Neural cell (in vitro differentiated cells): ENCODE data around the gene ADPRS. TPM values are rescaled to one million over a fixed set of nuclear protein-coding genes. Genes with fewer than 3 reads are reported as not detected.

Source experiments
- H2AFZ ChIP-seq: fragments of 200-600, 300-800 bp; sonication (generic), shearing (Covaris generic); 2 replicates; pipeline ENCODE4 v1.6.0; 2014; ENCODE audit warnings: low read depth, mild to moderate bottlenecking, antibody characterized with exemption, low read length, moderate library complexity
- H3F3A ChIP-seq: fragments of 200-600 bp; shearing (Covaris generic); 2 replicates; pipeline ENCODE4 v1.6.1; 2016; ENCODE audit warnings: mild to moderate bottlenecking, moderate library complexity, mixed read lengths, antibody characterized with exemption, low read length; ENCODE audit not compliant: insufficient read depth, poor library complexity, severe bottlenecking
- H3K27ac ChIP-seq: fragments of 200-600, 300-800 bp; sonication (generic), shearing (Covaris generic); 2 replicates; pipeline ENCODE4 v1.5.1; 2014; ENCODE audit warnings: mild to moderate bottlenecking, low read length, moderate library complexity
- H3K27me3 ChIP-seq: fragments of 300-800, 200-600 bp; sonication (generic), shearing (Covaris generic); 2 replicates; pipeline ENCODE4 v1.6.0; 2014; ENCODE audit warnings: mild to moderate bottlenecking, low read depth, low read length, moderate library complexity; ENCODE audit not compliant: insufficient read depth
- H3K36me3 ChIP-seq: fragments of 300-800, 200-600 bp; sonication (generic), shearing (Covaris generic); 2 replicates; pipeline ENCODE4 v1.5.1; 2014; ENCODE audit warnings: mild to moderate bottlenecking, antibody characterized with exemption, low read length, moderate library complexity; ENCODE audit not compliant: insufficient read depth
- H3K4me2 ChIP-seq: fragments of 300-800, 200-600 bp; sonication (generic), shearing (Covaris generic); 2 replicates; pipeline ENCODE4 v1.6.0; 2014; ENCODE audit warnings: mild to moderate bottlenecking, low read length
- H3K4me3 ChIP-seq: fragments of 300-800, 200-600 bp; sonication (generic), shearing (Covaris generic); 2 replicates; pipeline ENCODE4 v1.5.1; 2014; ENCODE audit warnings: mild to moderate bottlenecking, low read length, moderate library complexity
- H3K79me2 ChIP-seq: fragments of 200-600 bp; shearing (Covaris generic); replicated peaks from 2 replicates; pipeline ENCODE4 v1.6.0; 2014; ENCODE audit warnings: mild to moderate bottlenecking, low read length, moderate library complexity; ENCODE audit not compliant: insufficient read depth
- H3K9ac ChIP-seq: fragments of 300-800, 200-600 bp; sonication (generic), shearing (Covaris generic); 2 replicates; pipeline ENCODE4 v1.6.1; 2016; ENCODE audit warnings: mild to moderate bottlenecking, low read length, mixed read lengths
- H3K9me2 ChIP-seq: fragments of 200-600 bp; shearing (Covaris generic); 2 replicates; pipeline ENCODE4 v1.6.1; 2016; ENCODE audit warnings: mild to moderate bottlenecking, low read length, mixed read lengths; ENCODE audit not compliant: insufficient read depth
- H3K9me3 ChIP-seq: fragments of 200-600, 300-800 bp; sonication (generic), shearing (Covaris generic); 2 replicates; pipeline ENCODE4 v1.6.1; 2016; ENCODE audit warnings: mild to moderate bottlenecking, mixed run types, low read length, moderate library complexity, mixed read lengths
- H4K20me1 ChIP-seq: fragments of 200-600 bp; shearing (Covaris generic); 2 replicates; pipeline ENCODE4 v1.6.1; 2016; ENCODE audit warnings: mild to moderate bottlenecking, mixed run types; ENCODE audit not compliant: insufficient read depth
- EP300 ChIP-seq: fragments of 450-650 bp; conservative IDR thresholded peaks from 2 replicates; pipeline ENCODE4 v1.6.1; 2014; ENCODE audit warnings: antibody characterized with exemption, mild to moderate bottlenecking, moderate library complexity; ENCODE audit not compliant: poor library complexity, severe bottlenecking
- EZH2 ChIP-seq: fragments of 200-600, 300-800 bp; shearing (Covaris generic), sonication (generic); IDR thresholded peaks from 2 replicates; pipeline ENCODE4 v1.6.1; 2014; ENCODE audit warnings: antibody characterized with exemption, low read length, borderline replicate concordance, mild to moderate bottlenecking; ENCODE audit not compliant: insufficient read depth, poor library complexity, severe bottlenecking
- MXI1 ChIP-seq: fragments of 450-650 bp; conservative IDR thresholded peaks from 2 replicates; pipeline ENCODE4 v1.6.1; 2014; ENCODE audit warnings: antibody characterized with exemption, mild to moderate bottlenecking; ENCODE audit not compliant: poor library complexity, severe bottlenecking
- POLR2AphosphoS5 ChIP-seq: IDR thresholded peaks from 2 replicates; pipeline ENCODE4 v1.6.1; 2012
- RAD21 ChIP-seq: fragments of 450-650 bp; conservative IDR thresholded peaks from 2 replicates; pipeline ENCODE4 v1.6.1; 2014; ENCODE audit warnings: antibody characterized with exemption, mild to moderate bottlenecking, moderate library complexity
- SMC3 ChIP-seq: fragments of 450-650 bp; conservative IDR thresholded peaks from 2 replicates; pipeline ENCODE4 v1.6.1; 2014; ENCODE audit warnings: antibody characterized with exemption, mild to moderate bottlenecking, moderate library complexity; ENCODE audit not compliant: poor library complexity
- TAF1 ChIP-seq: IDR thresholded peaks from 2 replicates; pipeline ENCODE4 v1.6.1; 2012; ENCODE audit warnings: low read depth
- polyA plus RNA-seq: library from polyadenylated mRNA; depleted of rRNA; stranded (reverse); fragments of >200 nt; gene quantifications from 2 replicates; pipeline ENCODE4 v1.2.3, GENCODE V29; 2014
- TF ChIP-seq, protein P1 (sequence below): fragments of 450-650 bp; IDR thresholded peaks from 2 replicates; pipeline ENCODE4 v1.5.1; 2014; ENCODE audit warnings: antibody characterized with exemption, mild to moderate bottlenecking, moderate library complexity; ENCODE audit not compliant: poor library complexity, severe bottlenecking
- TF ChIP-seq, protein P2 (sequence below): IDR thresholded peaks from 2 replicates; pipeline ENCODE4 v1.6.1; 2012; ENCODE audit warnings: borderline replicate concordance

Gene ADPRS
- polyA plus RNA-seq, 1 donor from 2014 or later: 66.7 TPM

DNA sequence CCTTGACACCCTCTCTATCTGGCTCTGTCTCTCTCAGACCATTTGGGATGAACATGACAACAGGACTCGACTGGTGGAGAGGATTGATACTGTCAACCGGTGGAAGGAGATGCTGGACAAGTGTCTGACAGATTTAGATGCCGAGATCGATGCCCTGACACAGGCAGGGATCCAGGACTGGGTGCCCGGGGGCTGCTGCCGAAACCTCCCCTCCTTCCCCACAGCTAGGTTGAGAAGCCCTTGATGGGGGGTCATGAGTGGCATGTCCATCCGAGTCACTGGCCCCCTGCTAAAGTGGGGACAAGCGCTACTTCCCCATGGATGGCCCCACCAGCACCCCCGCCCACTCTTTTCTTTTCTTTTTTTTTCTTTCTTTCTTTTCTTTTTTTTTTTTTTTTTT, 3.6 kb upstream of the ADPRS start:
- TF ChIP-seq TAF1: no peak
- TF ChIP-seq, protein P1, sequence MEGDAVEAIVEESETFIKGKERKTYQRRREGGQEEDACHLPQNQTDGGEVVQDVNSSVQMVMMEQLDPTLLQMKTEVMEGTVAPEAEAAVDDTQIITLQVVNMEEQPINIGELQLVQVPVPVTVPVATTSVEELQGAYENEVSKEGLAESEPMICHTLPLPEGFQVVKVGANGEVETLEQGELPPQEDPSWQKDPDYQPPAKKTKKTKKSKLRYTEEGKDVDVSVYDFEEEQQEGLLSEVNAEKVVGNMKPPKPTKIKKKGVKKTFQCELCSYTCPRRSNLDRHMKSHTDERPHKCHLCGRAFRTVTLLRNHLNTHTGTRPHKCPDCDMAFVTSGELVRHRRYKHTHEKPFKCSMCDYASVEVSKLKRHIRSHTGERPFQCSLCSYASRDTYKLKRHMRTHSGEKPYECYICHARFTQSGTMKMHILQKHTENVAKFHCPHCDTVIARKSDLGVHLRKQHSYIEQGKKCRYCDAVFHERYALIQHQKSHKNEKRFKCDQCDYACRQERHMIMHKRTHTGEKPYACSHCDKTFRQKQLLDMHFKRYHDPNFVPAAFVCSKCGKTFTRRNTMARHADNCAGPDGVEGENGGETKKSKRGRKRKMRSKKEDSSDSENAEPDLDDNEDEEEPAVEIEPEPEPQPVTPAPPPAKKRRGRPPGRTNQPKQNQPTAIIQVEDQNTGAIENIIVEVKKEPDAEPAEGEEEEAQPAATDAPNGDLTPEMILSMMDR: no peak
- TF ChIP-seq EZH2: no peak
- TF ChIP-seq EP300: no peak
- TF ChIP-seq SMC3: no peak
- TF ChIP-seq RAD21: no peak
- TF ChIP-seq, protein P2, sequence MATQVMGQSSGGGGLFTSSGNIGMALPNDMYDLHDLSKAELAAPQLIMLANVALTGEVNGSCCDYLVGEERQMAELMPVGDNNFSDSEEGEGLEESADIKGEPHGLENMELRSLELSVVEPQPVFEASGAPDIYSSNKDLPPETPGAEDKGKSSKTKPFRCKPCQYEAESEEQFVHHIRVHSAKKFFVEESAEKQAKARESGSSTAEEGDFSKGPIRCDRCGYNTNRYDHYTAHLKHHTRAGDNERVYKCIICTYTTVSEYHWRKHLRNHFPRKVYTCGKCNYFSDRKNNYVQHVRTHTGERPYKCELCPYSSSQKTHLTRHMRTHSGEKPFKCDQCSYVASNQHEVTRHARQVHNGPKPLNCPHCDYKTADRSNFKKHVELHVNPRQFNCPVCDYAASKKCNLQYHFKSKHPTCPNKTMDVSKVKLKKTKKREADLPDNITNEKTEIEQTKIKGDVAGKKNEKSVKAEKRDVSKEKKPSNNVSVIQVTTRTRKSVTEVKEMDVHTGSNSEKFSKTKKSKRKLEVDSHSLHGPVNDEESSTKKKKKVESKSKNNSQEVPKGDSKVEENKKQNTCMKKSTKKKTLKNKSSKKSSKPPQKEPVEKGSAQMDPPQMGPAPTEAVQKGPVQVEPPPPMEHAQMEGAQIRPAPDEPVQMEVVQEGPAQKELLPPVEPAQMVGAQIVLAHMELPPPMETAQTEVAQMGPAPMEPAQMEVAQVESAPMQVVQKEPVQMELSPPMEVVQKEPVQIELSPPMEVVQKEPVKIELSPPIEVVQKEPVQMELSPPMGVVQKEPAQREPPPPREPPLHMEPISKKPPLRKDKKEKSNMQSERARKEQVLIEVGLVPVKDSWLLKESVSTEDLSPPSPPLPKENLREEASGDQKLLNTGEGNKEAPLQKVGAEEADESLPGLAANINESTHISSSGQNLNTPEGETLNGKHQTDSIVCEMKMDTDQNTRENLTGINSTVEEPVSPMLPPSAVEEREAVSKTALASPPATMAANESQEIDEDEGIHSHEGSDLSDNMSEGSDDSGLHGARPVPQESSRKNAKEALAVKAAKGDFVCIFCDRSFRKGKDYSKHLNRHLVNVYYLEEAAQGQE: no peak
- no peaks in the 10 kb centered on the region for H3K9me2 ChIP-seq
- H3K9ac ChIP-seq: peak overlapping the region; percentile 82
- no peaks in the 10 kb centered on the region for H4K20me1 ChIP-seq
- no peak overlapping the region for H3K4me2 ChIP-seq
- peak overlapping the region; percentile 80 for H3K4me3 ChIP-seq
- H2AFZ ChIP-seq: no peak overlapping the region
- no peaks in the 10 kb centered on the region for H3K36me3 ChIP-seq
- no peaks in the 10 kb centered on the region for H3K27me3 ChIP-seq
- peaks cover 9% of the 10 kb centered on the region for H3K79me2 ChIP-seq
- H3K27ac ChIP-seq: no peak overlapping the region
- H3K9me3 ChIP-seq: no peaks in the 10 kb centered on the region
- no peaks in the 10 kb centered on the region for H3F3A ChIP-seq

DNA sequence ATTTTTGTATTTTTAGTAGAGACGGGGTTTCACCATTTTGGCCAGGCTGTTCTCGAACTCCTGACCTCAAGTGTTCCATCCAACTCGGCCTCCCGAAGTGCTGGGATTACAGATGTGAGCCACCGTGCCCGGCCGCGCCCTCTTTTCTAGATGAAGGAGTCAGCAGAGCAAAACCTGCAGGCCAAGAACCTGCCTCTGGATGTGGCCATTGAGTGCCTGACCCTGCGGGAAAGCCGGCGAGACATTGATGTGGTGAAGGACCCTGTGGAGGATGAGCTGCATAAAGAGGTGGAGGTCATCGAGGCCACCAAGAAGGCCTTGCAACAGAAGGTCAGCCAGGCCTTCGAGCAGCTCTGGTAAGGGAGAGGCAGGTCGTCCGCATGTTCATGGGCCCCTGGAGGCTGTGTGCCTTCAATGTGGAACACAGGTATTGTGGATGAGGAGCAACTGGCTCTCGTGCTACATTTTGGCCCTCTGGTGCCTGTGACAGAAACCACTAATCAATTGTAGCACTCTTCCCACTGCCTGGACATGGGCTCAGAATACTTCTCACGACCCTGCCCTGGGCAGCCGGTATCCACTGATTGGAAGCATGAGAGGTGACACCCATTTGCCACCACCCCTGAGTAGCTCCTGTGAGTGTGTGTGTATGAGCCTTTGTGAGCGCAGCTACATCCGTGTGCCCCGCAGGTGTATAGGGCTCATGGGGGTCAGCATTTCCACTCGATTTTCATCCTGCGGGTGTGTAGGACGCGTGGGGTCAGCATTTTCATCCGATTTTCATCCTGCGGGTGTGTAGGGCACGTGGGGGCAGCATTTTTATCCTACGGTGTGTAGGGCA, 2.8 kb upstream of the ADPRS start:
- no peak overlapping the region for H3K27ac ChIP-seq
- peaks cover 16% of the 10 kb centered on the region for H3K79me2 ChIP-seq
- H3F3A ChIP-seq: no peaks in the 10 kb centered on the region
- no peak overlapping the region for H3K4me2 ChIP-seq
- H3K9me2 ChIP-seq: no peaks in the 10 kb centered on the region
- H3K36me3 ChIP-seq: no peaks in the 10 kb centered on the region
- H3K9me3 ChIP-seq: no peaks in the 10 kb centered on the region
- TF ChIP-seq TAF1: no peak
- TF ChIP-seq, protein P1: no peak
- TF ChIP-seq SMC3: no peak
- TF ChIP-seq RAD21: no peak
- TF ChIP-seq, protein P2: no peak
- no peak for TF ChIP-seq MXI1
- TF ChIP-seq POLR2AphosphoS5: no peak
- TF ChIP-seq EZH2: no peak
- H3K27me3 ChIP-seq: no peaks in the 10 kb centered on the region
- H4K20me1 ChIP-seq: no peaks in the 10 kb centered on the region
- H3K4me3 ChIP-seq: no peak overlapping the region
- H2AFZ ChIP-seq: no peak overlapping the region
- no peak overlapping the region for H3K9ac ChIP-seq
